ENCODE results near the gene GNG3.

The GNG3 gene

DNA sequence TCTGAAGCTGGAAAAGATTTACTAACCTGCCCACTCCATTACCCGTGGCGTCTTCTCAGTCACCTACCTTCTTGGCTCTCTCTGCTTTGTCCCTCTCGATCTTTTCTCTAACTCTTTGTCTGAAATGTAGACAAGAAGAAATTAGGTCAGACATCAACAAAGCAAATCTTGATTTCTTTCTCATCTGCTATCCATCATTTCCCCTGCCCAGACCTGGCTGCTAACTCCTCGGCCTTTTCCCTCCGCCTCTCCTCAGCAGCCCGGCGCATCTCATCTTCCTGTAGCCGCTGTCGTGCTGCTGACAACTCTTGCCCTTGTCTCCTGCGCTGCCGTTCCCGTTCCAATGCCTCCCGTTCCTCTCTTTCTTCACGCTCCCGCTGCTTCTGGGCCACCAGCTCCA lies 29.8 kb upstream of the GNG3 start:
- H3K4me3 ChIP-seq (ENCODE audit: low read length): peak overlapping the region; percentile 92
- TF ChIP-seq, protein P1, sequence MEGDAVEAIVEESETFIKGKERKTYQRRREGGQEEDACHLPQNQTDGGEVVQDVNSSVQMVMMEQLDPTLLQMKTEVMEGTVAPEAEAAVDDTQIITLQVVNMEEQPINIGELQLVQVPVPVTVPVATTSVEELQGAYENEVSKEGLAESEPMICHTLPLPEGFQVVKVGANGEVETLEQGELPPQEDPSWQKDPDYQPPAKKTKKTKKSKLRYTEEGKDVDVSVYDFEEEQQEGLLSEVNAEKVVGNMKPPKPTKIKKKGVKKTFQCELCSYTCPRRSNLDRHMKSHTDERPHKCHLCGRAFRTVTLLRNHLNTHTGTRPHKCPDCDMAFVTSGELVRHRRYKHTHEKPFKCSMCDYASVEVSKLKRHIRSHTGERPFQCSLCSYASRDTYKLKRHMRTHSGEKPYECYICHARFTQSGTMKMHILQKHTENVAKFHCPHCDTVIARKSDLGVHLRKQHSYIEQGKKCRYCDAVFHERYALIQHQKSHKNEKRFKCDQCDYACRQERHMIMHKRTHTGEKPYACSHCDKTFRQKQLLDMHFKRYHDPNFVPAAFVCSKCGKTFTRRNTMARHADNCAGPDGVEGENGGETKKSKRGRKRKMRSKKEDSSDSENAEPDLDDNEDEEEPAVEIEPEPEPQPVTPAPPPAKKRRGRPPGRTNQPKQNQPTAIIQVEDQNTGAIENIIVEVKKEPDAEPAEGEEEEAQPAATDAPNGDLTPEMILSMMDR (IDR thresholded peaks at IDR 0.05; ENCODE audit: insufficient read depth, low read depth, low read length, missing control alignments): no peak
- DNase-seq (ENCODE audit: low read depth): no peak

DNA sequence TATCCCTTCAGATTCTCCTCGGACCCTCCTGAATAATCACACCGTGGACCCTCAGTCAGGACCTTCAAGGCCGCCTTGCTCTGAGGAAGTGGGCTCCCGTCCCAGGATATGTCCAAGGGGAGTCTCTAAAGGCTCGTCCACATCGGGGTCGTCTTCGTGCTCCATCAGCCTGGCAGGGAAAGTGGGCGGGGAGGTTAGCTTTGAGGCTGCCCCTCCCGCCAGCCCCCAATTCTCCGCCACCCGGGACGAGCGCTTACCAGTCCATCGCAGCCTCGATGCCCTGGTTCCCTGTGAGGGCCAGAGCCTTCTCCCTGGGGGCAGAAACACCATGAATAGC lies 29.1 kb upstream of the GNG3 start:
- H3K4me3 ChIP-seq (ENCODE audit: low read length): peak overlapping the region; percentile 92
- DNase-seq (ENCODE audit: low read depth): no peak
- TF ChIP-seq, protein P1 (IDR thresholded peaks at IDR 0.05; ENCODE audit: insufficient read depth, low read depth, low read length, missing control alignments): no peak

DNA sequence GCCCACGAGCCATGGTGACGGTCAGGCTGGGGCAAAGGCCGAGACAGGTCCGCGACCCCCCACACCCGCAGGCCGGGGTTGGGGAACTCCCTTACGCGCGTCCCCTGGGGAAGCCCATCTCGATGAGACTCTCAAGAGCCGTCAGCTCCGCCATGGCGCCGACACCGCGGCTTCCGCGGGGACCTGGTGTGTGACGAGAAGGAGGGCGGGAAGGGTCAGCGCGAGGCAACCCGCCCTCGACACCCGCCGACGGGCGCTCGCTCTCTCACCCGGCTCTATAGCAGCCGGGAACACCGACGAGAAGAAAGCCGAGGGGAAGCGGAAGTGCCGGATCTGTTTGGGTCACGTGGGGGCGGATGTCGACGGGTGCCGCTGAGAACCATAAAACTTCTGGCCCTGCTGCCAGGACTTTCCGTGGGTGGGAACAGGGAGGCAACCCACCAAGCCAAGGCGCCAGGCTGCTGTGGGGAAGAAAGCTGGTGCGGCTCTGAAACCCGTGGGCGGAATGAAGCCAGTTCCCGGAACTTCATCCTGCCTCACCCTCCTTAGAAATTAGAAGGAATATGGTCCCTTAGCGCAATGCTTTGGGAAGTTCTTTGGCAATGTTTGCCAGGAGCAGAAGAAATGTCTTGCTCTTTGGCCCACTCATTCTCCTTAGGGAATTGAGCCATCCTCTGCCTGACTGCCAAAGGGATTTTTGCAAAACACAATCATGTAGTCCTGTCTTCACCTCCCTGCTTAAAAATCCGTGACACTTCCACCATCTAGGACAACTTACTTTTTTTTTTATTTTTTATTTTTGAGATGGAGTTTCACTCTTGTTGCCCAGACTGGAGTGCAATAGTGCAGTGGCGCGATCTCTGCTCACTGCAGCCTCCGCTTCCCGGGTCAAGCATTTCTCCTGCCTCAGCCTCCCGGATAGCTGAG lies 28.4 kb upstream of the GNG3 start, which contains the start of gene UBXN1:
UBXN1 (minus strand) TSS at position 304 of the 927 bp plus-strand sequence; CDS start at position 154, 150 bp downstream.
- DNase-seq (ENCODE audit: low read depth): peak; percentile 89
- peak within 1 kb of the TSS; percentile 92 for H3K4me3 ChIP-seq (ENCODE audit: low read length)
- TF ChIP-seq, protein P1 (IDR thresholded peaks at IDR 0.05; ENCODE audit: insufficient read depth, low read depth, low read length, missing control alignments): no peak

DNA sequence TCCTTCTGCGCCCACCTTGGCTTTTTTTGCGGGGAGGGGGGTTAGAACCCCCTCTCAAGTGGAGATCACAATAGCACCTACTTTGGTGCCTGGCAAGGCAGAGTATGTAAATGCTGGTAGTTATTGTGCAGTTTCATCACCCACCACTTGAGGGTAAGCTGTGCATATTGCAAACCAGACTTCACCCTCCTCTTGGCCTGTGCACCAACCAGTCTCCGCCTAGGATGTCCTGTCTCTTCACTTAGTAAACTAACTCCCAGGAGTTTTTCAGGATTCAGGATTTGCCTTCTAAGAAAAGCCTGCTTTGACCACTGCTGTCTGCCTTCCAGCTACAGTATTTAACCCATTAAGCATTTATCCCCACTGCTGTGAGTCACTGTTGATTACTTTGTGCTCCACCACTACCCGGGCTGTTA lies 26.6 kb upstream of the GNG3 start:
- peak; percentile 81 for DNase-seq (ENCODE audit: low read depth)
- TF ChIP-seq, protein P1 (IDR thresholded peaks at IDR 0.05; ENCODE audit: insufficient read depth, low read depth, low read length, missing control alignments): peak; percentile 79
- H3K4me3 ChIP-seq (ENCODE audit: low read length): no peak overlapping the region

DNA sequence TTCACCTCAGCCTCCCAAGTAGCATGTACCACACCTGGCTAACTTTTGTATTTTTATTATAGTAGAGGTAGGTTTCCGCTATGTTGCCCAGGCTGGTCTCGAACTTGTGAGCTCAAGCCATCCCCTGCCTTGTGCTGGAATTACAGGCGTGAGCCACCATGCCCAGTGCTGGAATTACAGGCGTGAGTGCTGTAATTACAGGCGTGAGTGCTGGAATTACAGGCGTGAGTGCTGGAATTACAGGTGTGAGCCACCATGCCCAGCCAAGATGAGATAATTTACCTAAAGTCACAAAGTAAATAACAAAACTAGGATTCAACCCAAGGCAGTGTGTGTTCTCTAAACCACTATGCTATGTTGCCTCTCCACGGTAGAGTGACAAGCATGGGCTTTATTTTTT lies 25.0 kb upstream of the GNG3 start:
- DNase-seq (ENCODE audit: low read depth): no peak

DNA sequence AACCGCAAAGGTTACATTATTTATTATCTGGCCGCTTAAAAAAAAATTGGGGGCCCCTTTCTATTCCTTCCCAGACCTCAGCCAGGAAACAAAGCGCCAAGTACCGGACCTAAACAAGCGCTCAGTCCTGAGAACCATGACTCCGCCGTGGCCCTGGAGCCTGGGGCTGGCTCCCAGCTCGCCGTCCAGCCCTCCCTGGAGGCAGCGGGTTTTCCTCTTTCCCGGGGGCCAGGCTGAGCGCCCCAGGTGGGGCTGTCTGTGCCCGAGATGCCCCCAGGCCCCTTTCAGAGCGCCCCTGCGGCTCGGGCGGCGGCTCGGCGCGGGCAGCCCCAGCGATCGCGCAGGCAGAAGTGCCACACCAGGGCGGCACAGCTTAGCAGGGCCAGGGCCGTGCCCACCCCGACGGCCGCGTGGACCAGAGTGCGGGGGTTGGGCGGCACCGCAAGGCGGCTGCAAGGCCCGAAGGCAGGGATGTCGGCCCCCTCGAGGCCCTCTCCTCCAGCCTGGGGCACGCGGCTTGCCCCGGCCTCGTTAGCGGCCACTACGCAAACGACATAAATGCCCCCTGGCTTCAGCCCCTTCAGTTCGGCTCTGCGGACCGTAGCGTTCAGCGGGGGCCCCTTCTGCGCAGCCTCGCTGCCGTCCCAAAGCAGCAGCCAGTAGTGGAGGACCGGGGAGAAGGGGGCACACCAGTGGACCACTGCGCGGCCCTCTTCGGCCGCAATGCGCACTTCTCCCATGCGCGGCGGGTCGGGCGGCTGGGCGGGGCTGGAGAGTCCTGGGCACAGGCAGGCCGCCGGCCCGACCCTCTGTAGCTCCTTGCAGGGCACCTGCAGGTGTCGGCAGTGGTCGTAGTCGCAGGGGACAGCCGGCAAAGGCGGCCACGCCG lies 19.7 kb upstream of the GNG3 start:
- no peak for DNase-seq (ENCODE audit: low read depth)
- H3K4me3 ChIP-seq (ENCODE audit: low read length): no peak overlapping the region
- TF ChIP-seq, protein P1 (IDR thresholded peaks at IDR 0.05; ENCODE audit: insufficient read depth, low read depth, low read length, missing control alignments): no peak

More for the DNA sequence above, 25.0 kb upstream of the GNG3 start:
- TF ChIP-seq, protein P1 (IDR thresholded peaks at IDR 0.05; ENCODE audit: insufficient read depth, low read depth, low read length, missing control alignments): no peak
- H3K4me3 ChIP-seq (ENCODE audit: low read length): no peak overlapping the region

Data from epithelial cell of esophagus (primary cell).